ENCODE data around the gene ITGBL1.

GRCh38 chr13:101717353-101717752 is 264.9 kb downstream of the ITGBL1 start:
- TF ChIP-seq CTCF (IDR thresholded peaks at IDR 0.05): no peak
- no peak for TF ChIP-seq POLR2A (IDR thresholded peaks at IDR 0.05)
